HepG2 (cell line): ENCODE data around the gene TTC39B. TPM values are rescaled to one million over a fixed set of nuclear protein-coding genes. Genes with fewer than 3 reads are reported as not detected.

Experiments used
- ATAC-seq: fragments of 200-7000 bp; cut with Tn5 transposase; 3 replicates; pipeline ENCODE4 v1.9.1; 2020; ENCODE audit warnings: mild to moderate bottlenecking, moderate library complexity
- BruUV-seq: library from RNA; stranded (reverse); fragments of 400-500 nt; replicated peaks from 2 replicates; lab custom pipeline; 2021; lab: Mats Ljungman, UMichigan
- CTCF ChIA-PET: fragments of 300-600 bp; formaldehyde crosslinking; extraction: SDS; loops from one replicate; lab custom pipeline; 2021; ENCODE audit warnings: low total read pairs, inconsistent platforms, low intra/inter-chr PET ratio; lab: Yijun Ruan, JAX
- POLR2A ChIA-PET: fragments of 350-600 bp; sonication (Branson Sonifier 250); formaldehyde crosslinking; loops from one replicate; lab custom pipeline; 2020; ENCODE audit warnings: antibody characterized with exemption, inconsistent platforms; lab: Yijun Ruan, JAX
- DNase-seq: peaks from one replicate; pipeline ENCODE4 v3.0.0-alpha.2; 2015; ENCODE audit warnings: low spot score
- FAIRE-seq: peaks from 3 replicates; lab custom pipeline; 2011; peaks lifted over from hg19 to GRCh38; lab: Jason Lieb, UNC
- H2AFZ ChIP-seq: one replicate; pipeline ENCODE4 v1.6.1; 2011; ENCODE audit warnings: low read length, inconsistent platforms
- H3K27ac ChIP-seq: fragments of 300-600 bp; 3 replicates; pipeline ENCODE4 v1.8.0; 2011; ENCODE audit warnings: mixed run types, mild to moderate bottlenecking, mixed read lengths, low read length, inconsistent platforms; ENCODE audit not compliant: insufficient read depth; ENCODE audit errors: extremely low read length
- H3K27me3 ChIP-seq, 2 experiments: fragments of 200-600 bp in 1 of 2; 2 replicates in 1 of 2; 3 replicates in 1 of 2; pipeline versions ENCODE4 v1.6.0 to v1.8.0; 2011; ENCODE audit warnings: low read length in 2 of 2, mild to moderate bottlenecking in 2 of 2, moderate library complexity in 2 of 2, inconsistent platforms in 1 of 2; ENCODE audit not compliant: insufficient read depth in 2 of 2, control insufficient read depth in 1 of 2
- H3K36me3 ChIP-seq, 2 experiments: fragments of 200-600 bp in 1 of 2; replicated peaks in 1 of 2; 2 replicates in 1 of 2; 3 replicates in 1 of 2; pipeline versions ENCODE4 v1.5.1 to v1.8.0; 2011; ENCODE audit warnings: low read length in 2 of 2, inconsistent platforms in 1 of 2; ENCODE audit not compliant: insufficient read depth in 2 of 2, control insufficient read depth in 1 of 2
- H3K4me1 ChIP-seq: 2 replicates; pipeline ENCODE4 v1.5.1; 2012; ENCODE audit warnings: low read length, inconsistent platforms; ENCODE audit not compliant: insufficient read depth
- H3K4me2 ChIP-seq: 2 replicates; pipeline ENCODE4 v1.6.0; 2011; ENCODE audit warnings: low read depth, low read length, inconsistent platforms
- H3K4me3 ChIP-seq, 3 experiments: fragments of 200-600 bp in 1 of 3; sonication (generic), shearing (Covaris generic) in 1 of 3; replicated peaks in 1 of 3; 2 replicates each; pipeline ENCODE4 v1.5.1; 2011 to 2016; ENCODE audit warnings: low read length in 3 of 3, inconsistent platforms in 2 of 3, low read depth in 2 of 3, mild to moderate bottlenecking in 2 of 3, control low read depth in 1 of 3, mixed read lengths in 1 of 3; ENCODE audit not compliant: insufficient read depth in 1 of 3
- H3K79me2 ChIP-seq: one replicate; pipeline ENCODE4 v1.6.1; 2011; ENCODE audit warnings: low read length, inconsistent platforms; ENCODE audit not compliant: insufficient read depth
- H3K9ac ChIP-seq: 2 replicates; pipeline ENCODE4 v1.6.0; 2011; ENCODE audit warnings: mild to moderate bottlenecking, low read depth, low read length, inconsistent platforms; ENCODE audit not compliant: insufficient read depth
- H3K9me3 ChIP-seq: 2 replicates; pipeline ENCODE4 v1.5.1; 2012; ENCODE audit warnings: mild to moderate bottlenecking, low read length
- H4K20me1 ChIP-seq: 2 replicates; pipeline ENCODE4 v1.6.0; 2011; ENCODE audit warnings: inconsistent platforms, mild to moderate bottlenecking, low read length, moderate library complexity; ENCODE audit not compliant: insufficient read depth
- AHR ChIP-seq: IDR thresholded peaks from 2 replicates; pipeline ENCODE4 v1.6.1; 2018; ENCODE audit warnings: missing genetic modification reagents, missing compliant biosample characterization
- DPF2 ChIP-seq: sonication (generic); formaldehyde crosslinking; IDR thresholded peaks from 2 replicates; pipeline ENCODE4 v1.4.0; 2020; ENCODE audit warnings: mild to moderate bottlenecking, low read depth, missing genetic modification reagents, borderline replicate concordance
- GZF1 ChIP-seq: sonication (generic); formaldehyde crosslinking; IDR thresholded peaks from 2 replicates; pipeline ENCODE4 v1.5.1; 2020; ENCODE audit warnings: mild to moderate bottlenecking, missing genetic modification reagents
- HOXA5 ChIP-seq: sonication (generic); formaldehyde crosslinking; IDR thresholded peaks from 2 replicates; pipeline ENCODE4 v1.4.0; 2020; ENCODE audit warnings: missing genetic modification reagents
- JARID2 ChIP-seq: sonication (generic); formaldehyde crosslinking; IDR thresholded peaks from 2 replicates; pipeline ENCODE4 v1.8.1; 2023; ENCODE audit warnings: missing genetic modification reagents, inconsistent platforms; ENCODE audit not compliant: insufficient replicate concordance
- KDM6A ChIP-seq: IDR thresholded peaks from 2 replicates; pipeline ENCODE4 v1.6.1; 2016; ENCODE audit warnings: low read depth
- KLF12 ChIP-seq: sonication (generic); formaldehyde crosslinking; IDR thresholded peaks from 2 replicates; pipeline ENCODE4 v1.4.0; 2020; ENCODE audit warnings: missing genetic modification reagents, borderline replicate concordance
- MED13 ChIP-seq: sonication (generic); formaldehyde crosslinking; IDR thresholded peaks from 2 replicates; pipeline ENCODE4 v1.5.0; 2020; ENCODE audit warnings: missing genetic modification reagents
- NR0B2 ChIP-seq: sonication (generic); formaldehyde crosslinking; IDR thresholded peaks from 2 replicates; pipeline ENCODE4 v1.4.0; 2020; ENCODE audit warnings: mild to moderate bottlenecking, missing genetic modification reagents
- TFAP4 ChIP-seq: sonication (generic); IDR thresholded peaks from 2 replicates; pipeline ENCODE4 v1.6.1; 2016; ENCODE audit warnings: low read depth, borderline replicate concordance
- ZNF558 ChIP-seq: sonication (generic); formaldehyde crosslinking; IDR thresholded peaks from 2 replicates; pipeline ENCODE4 v1.9.0; 2022; ENCODE audit warnings: mild to moderate bottlenecking, missing genetic modification reagents, borderline replicate concordance
- ZNF710 ChIP-seq: sonication (generic); formaldehyde crosslinking; IDR thresholded peaks from 2 replicates; pipeline ENCODE4 v1.5.0; 2020; ENCODE audit warnings: mild to moderate bottlenecking, missing genetic modification reagents, borderline replicate concordance
- ZNF768 ChIP-seq: sonication (generic); formaldehyde crosslinking; IDR thresholded peaks from 2 replicates; pipeline ENCODE4 v1.4.0; 2020; ENCODE audit warnings: missing genetic modification reagents
- WGBS: methylation state at CpG from one replicate; pipeline ENCODE4 v1.1.6; 2017; ENCODE audit warnings: low lambda C conversion rate; 5-methylcytosine and 5-hydroxymethylcytosine counted together
- in situ Hi-C: cut with HindIII; loops from 2 replicates; pipeline ENCODE4 v1.10.0; 2017; ENCODE audit warnings: low pct_unique_long_range_greater_than_20kb; ENCODE audit not compliant: extremely low pct_ligation_motif_present
- intact Hi-C: fragments of 100-400 bp; cut with micrococcal nuclease; formaldehyde crosslinking; loops from one replicate; pipeline ENCODE4 v1.10.0; 2022; ENCODE audit not compliant: unreplicated experiment
- polyA plus RNA-seq, 8 experiments: library from polyadenylated mRNA; depleted of rRNA in 3 of 8; stranded (reverse) in 7 of 8; unstranded in 1 of 8; fragments of >200 nt; fragmentation: Illumina TruSeq in 4 of 8; extraction: Trizol in 4 of 8; gene quantifications; 2 replicates each; pipeline versions ENCODE4 v1.2.1 to v1.2.3, GENCODE V29; 2011 to 2016; ENCODE audit warnings: low read depth in 4 of 8, missing spikeins in 1 of 8, mixed read lengths in 1 of 8; ENCODE audit not compliant: insufficient read depth in 1 of 8
- total RNA-seq, 5 experiments: library from RNA; depleted of rRNA; stranded (reverse); fragments of >200 nt; fragmentation: Illumina TruSeq; extraction: Trizol; gene quantifications; 2 replicates each; pipeline ENCODE4 v1.2.3, GENCODE V29; 2016; ENCODE audit warnings: low read depth in 1 of 5

The TTC39B gene
- total and polyA plus RNA-seq, 2 of the 13 experiments (the other 11 are each of a cell fraction or from before 2014, with no cell fraction given), result 14.3 to 19.4 TPM

- H3K27me3 ChIP-seq, result no peaks in the 10 kb centered on the region
- intact Hi-C loops, result no loop called here
These were observed 106.9 kb downstream of the TTC39B start for GRCh38 chr9:15200111-15200510.

GRCh38 chr9:15192856-15193255, 114.2 kb downstream of the TTC39B start:
- BruUV-seq, result no TSS peak
- Histone ChIP-seq H3K27ac (no peak overlapping the region), H4K20me1 (no peaks in the 10 kb centered on the region), H3K36me3 (peaks cover 8 to 54% of the 10 kb centered on the region in 2 experiments), H3K9ac (no peak overlapping the region), H3K4me3 (no peak overlapping the region), H3K4me1 (no peaks in the 10 kb centered on the region), H3K27me3 (no peaks in the 10 kb centered on the region), H3K9me3 (no peaks in the 10 kb centered on the region), H2AFZ (no peak overlapping the region), H3K79me2 (no peaks in the 10 kb centered on the region), H3K4me2 (no peak overlapping the region)
- DNase-seq (no peak), FAIRE-seq (no peak), ATAC-seq (no peak)
- intact Hi-C loops, result no loop called here
- TF ChIP-seq DPF2 (CRISPR knock-in tag) (no peak), GZF1 (CRISPR knock-in tag) (no peak), ZNF558 (CRISPR knock-in tag) (no peak), ZNF710 (CRISPR knock-in tag) (no peak)
- POLR2A ChIA-PET, result no interaction called here
- 96% methylated on average over 5 of the region's 5 CpGs for WGBS
- in situ Hi-C loops, result no loop called here
- CTCF ChIA-PET, result no interaction called here

More at GRCh38 chr9:15200111-15200510, 106.9 kb downstream of the TTC39B start:
- H3K4me2 ChIP-seq, result no peak overlapping the region
- TF ChIP-seq AHR (CRISPR knock-in tag), result no peak
- no peak for TF ChIP-seq ZNF768
- no peak for TF ChIP-seq HOXA5 (CRISPR knock-in tag)
- TF ChIP-seq JARID2, result no peak
- TF ChIP-seq TFAP4, result no peak
- no peak for TF ChIP-seq NR0B2 (CRISPR knock-in tag)
- TF ChIP-seq KDM6A (CRISPR knock-in tag), result no peak
- TF ChIP-seq KLF12 (CRISPR knock-in tag), result no peak
- TF ChIP-seq MED13 (CRISPR knock-in tag), result no peak
- no TSS peak for BruUV-seq
- no peaks in the 10 kb centered on the region for H3K79me2 ChIP-seq
- H3K27ac ChIP-seq, result no peak overlapping the region
- WGBS, result 98% methylated on average over 3 of the region's 3 CpGs
- in situ Hi-C loops, result loop anchor here (25.0 kb wide), 1 partner anchor 412 kb away; no protein-coding TSS in a partner anchor
- no peak overlapping the region for H3K4me3 ChIP-seq
- peaks cover 0 to 14% of the 10 kb centered on the region in 2 experiments; a peak in 2 of 5 replicates for H3K36me3 ChIP-seq
- ChIA-PET CTCF (no interaction called here), POLR2A (no interaction called here)
- no peak for DNase-seq
- no peak for FAIRE-seq
- H3K9me3 ChIP-seq, result no peaks in the 10 kb centered on the region
- no peak overlapping the region for H2AFZ ChIP-seq
- no peak overlapping the region for H3K9ac ChIP-seq
- no peak for ATAC-seq
- no peaks in the 10 kb centered on the region for H4K20me1 ChIP-seq
- H3K4me1 ChIP-seq, result 0 out of 2 replicates have a peak, but pooled peaks cover under 1% of the 10 kb centered on the region
